ENCODE results near the gene TMEM273.

The TMEM273 gene

GRCh38 chr10:49139028-49139845 is 49.0 kb downstream of the TMEM273 start:
- DNase-seq: no peak

- DNase-seq: no peak
Observed at GRCh38 chr10:49138361-49138891, 49.8 kb downstream of the TMEM273 start.

- DNase-seq: no peak
Observed at GRCh38 chr10:49136525-49136924, 51.7 kb downstream of the TMEM273 start.

- no peak for DNase-seq
Observed at GRCh38 chr10:49135575-49136313, 52.4 kb downstream of the TMEM273 start.

- DNase-seq: no peak
Observed at GRCh38 chr10:49134327-49134726, 53.9 kb downstream of the TMEM273 start.

GRCh38 chr10:49133706-49134248 is 54.4 kb downstream of the TMEM273 start, which contains the start of gene FAM170B:
Gene FAM170B (minus strand): TSS chr10:49134021. CDS start chr10:49133918, 103 bp downstream.
- no peak for DNase-seq

GRCh38 chr10:49132362-49132737 is 55.8 kb downstream of the TMEM273 start:
- no peak for DNase-seq

- no peak for DNase-seq
Observed at GRCh38 chr10:49131507-49132361, 56.5 kb downstream of the TMEM273 start.

GRCh38 chr10:49129376-49129775 is 58.8 kb downstream of the TMEM273 start:
- no peak for DNase-seq

- no peak for DNase-seq
Observed at GRCh38 chr10:49128854-49129253, 59.3 kb downstream of the TMEM273 start.

GRCh38 chr10:49123981-49124950 is 63.9 kb downstream of the TMEM273 start:
- no peak for DNase-seq

- no peak for DNase-seq
Observed at GRCh38 chr10:49120911-49121310, 67.3 kb downstream of the TMEM273 start.

GRCh38 chr10:49119746-49120145 is 68.4 kb downstream of the TMEM273 start:
- DNase-seq: no peak

- DNase-seq: no peak
Observed at GRCh38 chr10:49118430-49119074, 69.6 kb downstream of the TMEM273 start.

- DNase-seq: no peak
Observed at GRCh38 chr10:49117376-49118070, 70.7 kb downstream of the TMEM273 start.

GRCh38 chr10:49116509-49117375 is 71.4 kb downstream of the TMEM273 start:
- DNase-seq: no peak

GRCh38 chr10:49115796-49116508 is 72.2 kb downstream of the TMEM273 start:
- DNase-seq: no peak

GRCh38 chr10:49115015-49115795 is 73.0 kb downstream of the TMEM273 start, which contains the start of gene VSTM4:
Gene VSTM4 (minus strand): TSS chr10:49115522. CDS start chr10:49115485, 37 bp downstream.
- no peak for DNase-seq
